HUES48 (cell line): Measurements from ENCODE around the gene ZFYVE19.

Experiments
- H3K27ac ChIP-seq: one replicate; pipeline ENCODE4 v1.7.0; 2013; ENCODE audit warnings: low read depth, low read length, inconsistent platforms
- H3K27me3 ChIP-seq: 2 replicates; pipeline ENCODE4 v1.6.1; 2013; ENCODE audit warnings: mild to moderate bottlenecking, low read length; ENCODE audit not compliant: control insufficient read depth, insufficient read depth
- H3K36me3 ChIP-seq: 2 replicates; pipeline ENCODE4 v1.6.1; 2013; ENCODE audit warnings: low read length; ENCODE audit not compliant: control insufficient read depth, insufficient read depth
- H3K4me1 ChIP-seq: 2 replicates; pipeline ENCODE4 v1.6.1; 2013; ENCODE audit warnings: mild to moderate bottlenecking, low read length; ENCODE audit not compliant: control insufficient read depth, insufficient read depth
- H3K4me3 ChIP-seq: 2 replicates; pipeline ENCODE4 v1.5.1; 2013; ENCODE audit warnings: mild to moderate bottlenecking, low read depth, low read length
- H3K9ac ChIP-seq: 2 replicates; pipeline ENCODE4 v1.6.1; 2013; ENCODE audit warnings: mild to moderate bottlenecking, low read depth, low read length, moderate library complexity
- H3K9me3 ChIP-seq: 2 replicates; pipeline ENCODE4 v1.6.1; 2013; ENCODE audit warnings: low read length; ENCODE audit not compliant: control insufficient read depth, insufficient read depth

Gene ZFYVE19

GRCh38 chr15:40782609-40783227 is 24.2 kb upstream of the ZFYVE19 start:
- peaks cover 18% of the 10 kb centered on the region for H3K36me3 ChIP-seq
- H3K27me3 ChIP-seq, result no peaks in the 10 kb centered on the region
- no peak overlapping the region for H3K4me3 ChIP-seq
- no peak overlapping the region for H3K9ac ChIP-seq
- H3K4me1 ChIP-seq, result peaks cover 27% of the 10 kb centered on the region
- no peaks in the 10 kb centered on the region for H3K9me3 ChIP-seq
- no peak overlapping the region for H3K27ac ChIP-seq

- no peak overlapping the region for H3K27ac ChIP-seq
- no peaks in the 10 kb centered on the region for H3K27me3 ChIP-seq
- peaks cover 40% of the 10 kb centered on the region for H3K4me1 ChIP-seq
- H3K36me3 ChIP-seq, result no peaks in the 10 kb centered on the region
- H3K4me3 ChIP-seq, result no peak overlapping the region
- H3K9me3 ChIP-seq, result no peaks in the 10 kb centered on the region
- H3K9ac ChIP-seq, result no peak overlapping the region
These were observed 21.7 kb upstream of the ZFYVE19 start for GRCh38 chr15:40785164-40785563.

GRCh38 chr15:40785814-40786213 is 21.1 kb upstream of the ZFYVE19 start:
- Histone ChIP-seq H3K4me3 (no peak overlapping the region), H3K36me3 (peaks cover 4% of the 10 kb centered on the region; the same call in 1 of the 2 replicates), H3K27me3 (no peaks in the 10 kb centered on the region), H3K27ac (no peak overlapping the region), H3K9me3 (no peaks in the 10 kb centered on the region), H3K4me1 (peaks cover 44% of the 10 kb centered on the region), H3K9ac (no peak overlapping the region)

GRCh38 chr15:40787344-40787841 is 19.5 kb upstream of the ZFYVE19 start:
- H3K4me1 ChIP-seq, result peaks cover 44% of the 10 kb centered on the region
- no peaks in the 10 kb centered on the region for H3K27me3 ChIP-seq
- peak overlapping the region; percentile 36 for H3K4me3 ChIP-seq
- H3K36me3 ChIP-seq, result peaks cover 7% of the 10 kb centered on the region; the same call in 1 of the 2 replicates
- H3K9me3 ChIP-seq, result no peaks in the 10 kb centered on the region
- 0 out of 2 replicates have a peak overlapping the region, but pooled peaks have one; percentile 11 for H3K9ac ChIP-seq
- H3K27ac ChIP-seq, result peak overlapping the region; percentile 72

GRCh38 chr15:40787991-40788390 is 18.9 kb upstream of the ZFYVE19 start:
- H3K9me3 ChIP-seq, result no peaks in the 10 kb centered on the region
- peak overlapping the region; percentile 61 for H3K27ac ChIP-seq
- H3K9ac ChIP-seq, result no peak overlapping the region
- H3K27me3 ChIP-seq, result no peaks in the 10 kb centered on the region
- peaks cover 41% of the 10 kb centered on the region for H3K4me1 ChIP-seq
- peaks cover 7% of the 10 kb centered on the region; the same call in 1 of the 2 replicates for H3K36me3 ChIP-seq
- peak overlapping the region; percentile 36; the same call in 1 of the 2 replicates for H3K4me3 ChIP-seq

- Histone ChIP-seq H3K36me3 (peaks cover 7% of the 10 kb centered on the region; the same call in 1 of the 2 replicates), H3K4me1 (peaks cover 40% of the 10 kb centered on the region), H3K27me3 (no peaks in the 10 kb centered on the region), H3K9ac (no peak overlapping the region), H3K4me3 (no peak overlapping the region), H3K9me3 (no peaks in the 10 kb centered on the region), H3K27ac (no peak overlapping the region)
These were observed 17.8 kb upstream of the ZFYVE19 start for GRCh38 chr15:40789119-40789518.

- peaks cover 7% of the 10 kb centered on the region; the same call in 1 of the 2 replicates for H3K36me3 ChIP-seq
- H3K4me3 ChIP-seq, result no peak overlapping the region
- no peaks in the 10 kb centered on the region for H3K9me3 ChIP-seq
- H3K27me3 ChIP-seq, result no peaks in the 10 kb centered on the region
- H3K4me1 ChIP-seq, result peaks cover 40% of the 10 kb centered on the region
- no peak overlapping the region for H3K9ac ChIP-seq
- no peak overlapping the region for H3K27ac ChIP-seq
These were observed 16.9 kb upstream of the ZFYVE19 start for GRCh38 chr15:40789999-40790398.

GRCh38 chr15:40790718-40791117 is 16.2 kb upstream of the ZFYVE19 start:
- no peak overlapping the region for H3K4me3 ChIP-seq
- peaks cover 35% of the 10 kb centered on the region for H3K4me1 ChIP-seq
- no peaks in the 10 kb centered on the region for H3K9me3 ChIP-seq
- peaks cover 7% of the 10 kb centered on the region; the same call in 1 of the 2 replicates for H3K36me3 ChIP-seq
- H3K27me3 ChIP-seq, result no peaks in the 10 kb centered on the region
- no peak overlapping the region for H3K27ac ChIP-seq
- H3K9ac ChIP-seq, result no peak overlapping the region

GRCh38 chr15:40792394-40792793 is 14.5 kb upstream of the ZFYVE19 start:
- H3K9me3 ChIP-seq, result no peaks in the 10 kb centered on the region
- no peak overlapping the region for H3K27ac ChIP-seq
- H3K4me3 ChIP-seq, result no peak overlapping the region
- H3K9ac ChIP-seq, result no peak overlapping the region
- H3K27me3 ChIP-seq, result no peaks in the 10 kb centered on the region
- peaks cover 27% of the 10 kb centered on the region for H3K4me1 ChIP-seq
- H3K36me3 ChIP-seq, result peaks cover 7% of the 10 kb centered on the region; the same call in 1 of the 2 replicates

GRCh38 chr15:40793216-40793989 is 13.5 kb upstream of the ZFYVE19 start:
- Histone ChIP-seq H3K27me3 (no peaks in the 10 kb centered on the region), H3K4me1 (peaks cover 25% of the 10 kb centered on the region), H3K36me3 (peaks cover 7% of the 10 kb centered on the region; the same call in 1 of the 2 replicates), H3K27ac (no peak overlapping the region), H3K9ac (no peak overlapping the region), H3K4me3 (no peak overlapping the region), H3K9me3 (no peaks in the 10 kb centered on the region)

- no peaks in the 10 kb centered on the region for H3K9me3 ChIP-seq
- H3K4me1 ChIP-seq, result peaks cover 24% of the 10 kb centered on the region
- H3K27me3 ChIP-seq, result no peaks in the 10 kb centered on the region
- H3K27ac ChIP-seq, result no peak overlapping the region
- H3K36me3 ChIP-seq, result 0 out of 2 replicates have a peak, but pooled peaks cover 3% of the 10 kb centered on the region
- no peak overlapping the region for H3K4me3 ChIP-seq
- H3K9ac ChIP-seq, result no peak overlapping the region
These were observed 10.8 kb upstream of the ZFYVE19 start for GRCh38 chr15:40796041-40796440.
